A549 (cell line): ENCODE data around the gene UNC13C. TPM values are rescaled to one million over a fixed set of nuclear protein-coding genes. Genes with fewer than 3 reads are reported as not detected.

Source experiments
- ATAC-seq, 2 experiments: fragments of 200-7000 bp in 1 of 2; fragments of >200 bp in 1 of 2; cut with Nextera tagmentation in 1 of 2; cut with Tn5 transposase in 1 of 2; 3 replicates each; pipeline versions ENCODE4 v1.8.0 to v1.9.1; 2018 to 2020; ENCODE audit warnings: mild to moderate bottlenecking in 1 of 2, moderate library complexity in 1 of 2
- CTCF ChIA-PET: fragments of 300-600 bp; sonication (Branson Sonifier 250); formaldehyde crosslinking; extraction: SDS; loops from one replicate; lab custom pipeline; 2021; ENCODE audit warnings: antibody characterized with exemption, inconsistent platforms; lab: Yijun Ruan, JAX
- POLR2A ChIA-PET: fragments of 350-600 bp; formaldehyde crosslinking; extraction: SDS; loops from one replicate; lab custom pipeline; 2021; ENCODE audit warnings: antibody characterized with exemption, inconsistent platforms; lab: Yijun Ruan, JAX
- DNase-seq, 2 experiments: peaks; one replicate each; pipeline versions ENCODE4 v3.0.0 to v3.0.0-alpha.2; 2011 to 2016; ENCODE audit warnings: low read depth in 1 of 2, low spot score in 1 of 2
- FAIRE-seq: peaks from 2 replicates; lab custom pipeline; 2011; peaks lifted over from hg19 to GRCh38; lab: Jason Lieb, UNC
- H3K27ac ChIP-seq, 2 experiments: fragments of >200 bp; sonication (Bioruptor Twin); formaldehyde crosslinking; 3 replicates each; pipeline ENCODE4 v1.5.1; 2016 to 2017
- H3K4me1 ChIP-seq: fragments of >200 bp; sonication (Bioruptor Twin); formaldehyde crosslinking; 3 replicates; pipeline ENCODE4 v1.6.1; 2016
- H3K4me2 ChIP-seq: fragments of >200 bp; sonication (Bioruptor Twin); formaldehyde crosslinking; 3 replicates; pipeline ENCODE4 v1.6.1; 2016
- H3K4me3 ChIP-seq: fragments of >200 bp; sonication (Bioruptor Twin); formaldehyde crosslinking; 3 replicates; pipeline ENCODE4 v1.5.1; 2016
- H3K9me3 ChIP-seq: fragments of >200 bp; sonication (Bioruptor Twin); formaldehyde crosslinking; 3 replicates; pipeline ENCODE4 v1.6.1; 2016
- CBX8 ChIP-seq: fragments of 200-600 bp; sonication (generic); IDR thresholded peaks from 2 replicates; pipeline ENCODE4 v1.6.1; 2016
- CEBPB ChIP-seq, 2 experiments: fragments of >200 bp in 1 of 2; sonication (Bioruptor Twin) in 1 of 2; formaldehyde crosslinking in 1 of 2; IDR thresholded peaks; 2 replicates each; pipeline ENCODE4 v1.6.1; 2012 to 2016
- CHD4 ChIP-seq: fragments of 200-600 bp; sonication (generic); IDR thresholded peaks from 2 replicates; pipeline ENCODE4 v1.6.1; 2016; ENCODE audit warnings: antibody characterized with exemption, mild to moderate bottlenecking, borderline replicate concordance
- CTCF ChIP-seq: fragments of >200 bp; sonication (Bioruptor Twin); formaldehyde crosslinking; IDR thresholded peaks from 3 replicates; pipeline ENCODE4 v1.5.1; 2016
- E2F6 ChIP-seq: IDR thresholded peaks from 2 replicates; pipeline ENCODE4 v1.6.1; 2012; ENCODE audit warnings: low read depth, borderline replicate concordance
- ELK1 ChIP-seq: fragments of 150-350 bp; IDR thresholded peaks from 2 replicates; pipeline ENCODE4 v1.6.1; 2014; ENCODE audit warnings: low read depth, mild to moderate bottlenecking, low read length
- EP300 ChIP-seq, 2 experiments: fragments of >200 bp; sonication (Bioruptor Twin); formaldehyde crosslinking; IDR thresholded peaks; 2 replicates in 1 of 2; 3 replicates in 1 of 2; pipeline ENCODE4 v1.6.1; 2016 to 2017
- ESRRA ChIP-seq: fragments of 150-350 bp; IDR thresholded peaks from 2 replicates; pipeline ENCODE4 v1.6.1; 2014; ENCODE audit warnings: mild to moderate bottlenecking, low read length, borderline replicate concordance
- FOSL2 ChIP-seq, 2 experiments: fragments of 450-650 bp in 1 of 2; fragments of >200 bp in 1 of 2; sonication (Bioruptor Twin) in 1 of 2; formaldehyde crosslinking; IDR thresholded peaks; 2 replicates each; pipeline versions ENCODE4 v1.5.0 to v1.6.1; 2016 to 2020; ENCODE audit warnings: mild to moderate bottlenecking in 1 of 2, moderate library complexity in 1 of 2
- GATA3 ChIP-seq: IDR thresholded peaks from 2 replicates; pipeline ENCODE4 v1.6.1; 2012; ENCODE audit warnings: borderline replicate concordance
- HES2 ChIP-seq: fragments of >200 bp; sonication (Bioruptor Twin); formaldehyde crosslinking; IDR thresholded peaks from 2 replicates; pipeline ENCODE4 v1.6.1; 2016
- HMGXB4 ChIP-seq: fragments of 250-450 bp; sonication (Bioruptor Pico); IDR thresholded peaks from 2 replicates; pipeline ENCODE4 v1.5.0; 2021; ENCODE audit warnings: mild to moderate bottlenecking, moderate library complexity, borderline replicate concordance
- HOXA7 ChIP-seq: fragments of 250-450 bp; sonication (Bioruptor Pico); IDR thresholded peaks from 2 replicates; pipeline ENCODE4 v1.5.0; 2020; ENCODE audit warnings: mild to moderate bottlenecking, moderate library complexity
- HOXB13 ChIP-seq: fragments of 250-450 bp; sonication (Bioruptor Pico); IDR thresholded peaks from 2 replicates; pipeline ENCODE4 v1.5.0; 2020; ENCODE audit warnings: low read depth, mild to moderate bottlenecking, moderate library complexity
- JUN ChIP-seq, 2 experiments: fragments of >200 bp; sonication (Bioruptor Twin); formaldehyde crosslinking; IDR thresholded peaks; 2 replicates in 1 of 2; 3 replicates in 1 of 2; pipeline ENCODE4 v1.6.1; 2016 to 2017
- MAFK ChIP-seq: fragments of 450-650 bp; IDR thresholded peaks from 2 replicates; pipeline ENCODE4 v1.6.1; 2014; ENCODE audit not compliant: partially characterized antibody
- NPAS2 ChIP-seq: fragments of 250-450 bp; sonication (Bioruptor Pico); IDR thresholded peaks from 2 replicates; pipeline ENCODE4 v1.8.0; 2022; ENCODE audit warnings: mild to moderate bottlenecking, moderate library complexity, borderline replicate concordance
- PBX3 ChIP-seq: IDR thresholded peaks from 2 replicates; pipeline ENCODE4 v1.6.1; 2012
- RAD21 ChIP-seq, 2 experiments: fragments of >200 bp in 1 of 2; sonication (Bioruptor Twin) in 1 of 2; formaldehyde crosslinking in 1 of 2; IDR thresholded peaks in 1 of 2; conservative IDR thresholded peaks in 1 of 2; 2 replicates in 1 of 2; 3 replicates in 1 of 2; pipeline ENCODE4 v1.6.1; 2012 to 2018; ENCODE audit warnings: inconsistent platforms in 1 of 2
- RCOR1 ChIP-seq: fragments of 150-350 bp; IDR thresholded peaks from 2 replicates; pipeline ENCODE4 v1.6.1; 2014; ENCODE audit warnings: antibody characterized with exemption, low read length, low read depth
- SMC3 ChIP-seq: fragments of >200 bp; sonication (Bioruptor Twin); formaldehyde crosslinking; IDR thresholded peaks from 3 replicates; pipeline ENCODE4 v1.6.1; 2018; ENCODE audit warnings: inconsistent platforms
- ZFP36 ChIP-seq: fragments of 450-650 bp; IDR thresholded peaks from 2 replicates; pipeline ENCODE4 v1.6.1; 2014; ENCODE audit warnings: borderline replicate concordance; ENCODE audit not compliant: partially characterized antibody
- ZNF302 ChIP-seq: fragments of 250-450 bp; sonication (Bioruptor Pico); IDR thresholded peaks from 2 replicates; pipeline ENCODE4 v1.9.0; 2021; ENCODE audit warnings: inconsistent platforms, mild to moderate bottlenecking, moderate library complexity
- WGBS: methylation state at CpG from one replicate; pipeline ENCODE4 v1.1.6; 2017; ENCODE audit errors: missing lambda C conversion rate; 5-methylcytosine and 5-hydroxymethylcytosine counted together
- polyA plus RNA-seq, 4 experiments: library from polyadenylated mRNA; depleted of rRNA in 3 of 4; stranded (reverse); fragments of >200 nt; fragmentation: RNase III in 1 of 4; extraction: RNeasy Plus Mini Kit Qiagen cat#74134 plus additional on column Dnase treatment in 1 of 4; gene quantifications; 2 replicates in 3 of 4; 3 replicates in 1 of 4; pipeline ENCODE4 v1.2.3, GENCODE V29; 2011 to 2017

Gene UNC13C
- polyA plus RNA-seq, 2 of the 4 experiments (the other 2 are of a cell fraction) = 0.01 to 0.04 TPM

GRCh38 chr15:53976844-53977392 lies 1.3 kb upstream of the UNC13C start:
- CTCF ChIA-PET = interaction anchor here (0.8 to 0.9 kb wide), 2 partner anchors 10 to 14 kb away, joined by 3 read pairs; no protein-coding TSS in a partner anchor
- FAIRE-seq (no peak), DNase-seq (peak in 1 of 2 experiments; percentile 42)
- no peak overlapping the region for H3K27ac ChIP-seq
- TF ChIP-seq CTCF (peak; percentile 25), HOXB13 (no peak), NPAS2 (CRISPR knock-in tag) (no peak), GATA3 (no peak), RCOR1 (no peak), CHD4 (no peak), HES2 (no peak), ZNF302 (no peak), MAFK (no peak), ELK1 (no peak), JUN (IDR thresholded peaks at IDR 0.05) (no peak), ZFP36 (no peak), RAD21 (conservative IDR thresholded peaks at IDR 0.05 in 1 of 2, IDR thresholded peaks at IDR 0.05 in 1 of 2) (peak; percentile 38 to 39; a peak in 4 of 5 replicates), E2F6 (no peak), HMGXB4 (CRISPR knock-in tag) (no peak), CBX8 (no peak), SMC3 (0 out of 3 replicates have a peak, but pooled peaks have one; percentile 23), CEBPB (IDR thresholded peaks at IDR 0.05) (no peak)
- TF ChIP-seq, all 56 proteins: peak for 3
- no peak overlapping the region for H3K4me2 ChIP-seq
- peak; percentile 76 to 86; a peak in 5 of 6 replicates for ATAC-seq
- no peak overlapping the region for H3K4me3 ChIP-seq
- 56% methylated on average over 7 of the region's 8 CpGs for WGBS
- POLR2A ChIA-PET = no interaction called here
- H3K9me3 ChIP-seq = no peaks in the 10 kb centered on the region
- no peaks in the 10 kb centered on the region; the same call in 2 of the 3 replicates for H3K4me1 ChIP-seq

- Histone ChIP-seq H3K4me3 (peak overlapping the region; percentile 37; the same call in 1 of the 3 replicates), H3K4me1 (no peaks in the 10 kb centered on the region; the same call in 2 of the 3 replicates), H3K9me3 (no peaks in the 10 kb centered on the region), H3K27ac (no peak overlapping the region), H3K4me2 (peak overlapping the region; percentile 65)
- FAIRE-seq (no peak), DNase-seq (no peak), ATAC-seq (no peak)
- WGBS = 48% methylated on average over 4 of the region's 4 CpGs
- POLR2A ChIA-PET = no interaction called here
- CTCF ChIA-PET = no interaction called here
- TF ChIP-seq E2F6 (no peak), HOXA7 (no peak), PBX3 (no peak), ELK1 (no peak), FOSL2 (IDR thresholded peaks at IDR 0.05) (no peak), FOSL2 (CRISPR knock-in tag; IDR thresholded peaks at IDR 0.05) (no peak), ESRRA (no peak), CBX8 (no peak), HES2 (no peak), EP300 (IDR thresholded peaks at IDR 0.05) (no peak)
Observed at GRCh38 chr15:53979051-53979788, 979 bp downstream of the UNC13C start.
